Activated CD4-positive, alpha-beta memory T cell treated with anti-CD3 and anti-CD28 coated beads, Interleukin-2, amount 10 ng/mL, durations not matched to agents 7 days and 5 days (primary cell): ENCODE results near the gene CORO2B. TPM values are rescaled to one million over a fixed set of nuclear protein-coding genes. Genes with fewer than 3 reads are reported as not detected.
"Not testable (repeated sequence)": the region's sequence is repeated elsewhere in the genome, so short reads cannot be mapped to it uniquely, and the experiment has no call there.

Experiments
- CTCF ChIA-PET: fragments of 350-600 bp; sonication (Branson Sonifier 250); formaldehyde crosslinking; loops from one replicate; lab custom pipeline; 2021; ENCODE audit warnings: antibody characterized with exemption, inconsistent platforms; lab: Charles Lee
- POLR2A ChIA-PET: fragments of 350-600 bp; sonication (Branson Sonifier 250); formaldehyde crosslinking; loops from one replicate; lab custom pipeline; 2021; ENCODE audit warnings: antibody characterized with exemption; lab: Charles Lee
- DNase-seq: peaks from one replicate; pipeline ENCODE4 v3.0.0-alpha.2; 2020
- H3K27ac Mint-ChIP-seq: one replicate; pipeline ENCODE4 v1.8.0; 2021; ENCODE audit warnings: mild to moderate bottlenecking, mixed read lengths
- H3K27me3 Mint-ChIP-seq: one replicate; pipeline ENCODE4 v1.8.0; 2021; ENCODE audit warnings: mixed read lengths
- H3K36me3 Mint-ChIP-seq: one replicate; pipeline ENCODE4 v1.8.0; 2021; ENCODE audit warnings: low read depth, mixed read lengths
- H3K4me1 Mint-ChIP-seq: one replicate; pipeline ENCODE4 v1.8.0; 2021; ENCODE audit warnings: mixed read lengths
- H3K4me3 Mint-ChIP-seq: one replicate; pipeline ENCODE4 v1.8.0; 2021; ENCODE audit warnings: mild to moderate bottlenecking, mixed read lengths
- H3K9me3 Mint-ChIP-seq: one replicate; pipeline ENCODE4 v1.8.0; 2021; ENCODE audit warnings: mixed read lengths
- total RNA-seq, 2 experiments: library from RNA; stranded (reverse); gene quantifications; one replicate each; pipeline ENCODE4 v1.2.3, GENCODE V29; 2021

The CORO2B gene
- total RNA-seq, 2 experiments from 2014 or later, result not detected

DNA sequence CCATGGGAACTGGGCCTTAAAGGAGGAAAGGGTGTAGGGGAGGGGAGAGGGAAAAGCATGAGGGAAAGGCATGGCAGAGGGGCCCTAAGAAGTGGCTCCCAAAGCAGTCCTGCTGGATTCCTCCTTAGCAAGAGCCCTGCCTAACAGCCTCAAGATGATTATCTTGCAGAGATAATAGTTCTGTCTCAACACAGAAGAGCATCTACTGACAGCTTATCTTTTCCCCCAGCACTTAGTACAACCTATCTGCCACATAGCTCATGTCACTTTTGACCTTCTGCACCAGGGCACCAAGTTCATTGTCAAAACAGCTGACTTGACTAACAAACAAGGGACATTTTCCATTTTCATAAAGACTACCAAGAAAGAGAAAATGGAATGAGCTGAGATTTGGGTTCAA, 155.6 kb downstream of the CORO2B start:
- no peak for DNase-seq
- Mint-ChIP-seq H3K4me1 (peaks cover 3% of the 10 kb centered on the region), H3K27me3 (peaks cover 5% of the 10 kb centered on the region), H3K36me3 (no peaks in the 10 kb centered on the region), H3K4me3 (no peak overlapping the region), H3K9me3 (no peaks in the 10 kb centered on the region), H3K27ac (no peak overlapping the region)
- POLR2A ChIA-PET, result interaction anchor here (0.7 kb wide), 1 partner anchor 20 kb away, joined by 3 read pairs; no protein-coding TSS in a partner anchor
- CTCF ChIA-PET, result interaction anchor here (2.0 kb wide), 1 partner anchor 141 kb away, joined by 9 read pairs; no protein-coding TSS in a partner anchor

- Mint-ChIP-seq H3K4me1 (peaks cover 3% of the 10 kb centered on the region), H3K9me3 (no peaks in the 10 kb centered on the region), H3K36me3 (no peaks in the 10 kb centered on the region), H3K27me3 (peaks cover 5% of the 10 kb centered on the region), H3K4me3 (no peak overlapping the region), H3K27ac (no peak overlapping the region)
- CTCF ChIA-PET, result interaction anchor here (2.0 kb wide), 1 partner anchor 140 kb away, joined by 9 read pairs; no protein-coding TSS in a partner anchor
- POLR2A ChIA-PET, result interaction anchor here (0.7 kb wide), 1 partner anchor 20 kb away, joined by 3 read pairs; no protein-coding TSS in a partner anchor
- DNase-seq, result no peak
Measured at GRCh38 chr15:68734881-68735280, 156.1 kb downstream of the CORO2B start.

DNA sequence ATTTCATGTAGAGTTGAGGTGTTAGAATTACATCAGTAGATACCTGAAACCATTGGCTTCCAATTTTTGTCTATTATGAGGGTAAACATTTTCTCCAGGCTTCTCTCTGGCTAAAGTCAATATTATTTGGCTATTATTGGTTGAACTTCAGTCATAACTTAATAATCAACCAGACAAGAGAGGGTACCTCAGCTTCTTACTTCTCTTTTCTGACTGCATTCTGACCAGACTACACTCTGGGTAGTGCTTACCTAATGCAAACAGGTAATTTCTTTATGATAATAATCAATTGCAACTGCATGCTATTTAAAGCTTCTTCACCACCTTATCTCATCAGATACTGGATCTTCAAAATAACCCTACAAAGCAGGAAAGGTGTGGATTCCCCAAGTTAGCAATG, 156.8 kb downstream of the CORO2B start:
- CTCF ChIA-PET, result interaction anchor here (1.1 to 2.0 kb wide), 3 partner anchors 97 to 186 kb away, joined by 3 to 9 read pairs (median 5); no protein-coding TSS in a partner anchor
- Mint-ChIP-seq H3K27me3 (peaks cover 5% of the 10 kb centered on the region), H3K4me1 (peaks cover 3% of the 10 kb centered on the region), H3K36me3 (no peaks in the 10 kb centered on the region), H3K27ac (no peak overlapping the region), H3K9me3 (no peaks in the 10 kb centered on the region), H3K4me3 (no peak overlapping the region)
- POLR2A ChIA-PET, result no interaction called here
- DNase-seq, result no peak

GRCh38 chr15:68739390-68740080, 160.7 kb downstream of the CORO2B start:
- no peak for DNase-seq
- ChIA-PET POLR2A (no interaction called here), CTCF (no interaction called here)
- no peaks in the 10 kb centered on the region for H3K36me3 Mint-ChIP-seq
- H3K27ac Mint-ChIP-seq, result no peak overlapping the region
- H3K9me3 Mint-ChIP-seq, result no peaks in the 10 kb centered on the region
- no peaks in the 10 kb centered on the region for H3K4me1 Mint-ChIP-seq
- H3K27me3 Mint-ChIP-seq, result no peaks in the 10 kb centered on the region
- no peak overlapping the region for H3K4me3 Mint-ChIP-seq

DNA sequence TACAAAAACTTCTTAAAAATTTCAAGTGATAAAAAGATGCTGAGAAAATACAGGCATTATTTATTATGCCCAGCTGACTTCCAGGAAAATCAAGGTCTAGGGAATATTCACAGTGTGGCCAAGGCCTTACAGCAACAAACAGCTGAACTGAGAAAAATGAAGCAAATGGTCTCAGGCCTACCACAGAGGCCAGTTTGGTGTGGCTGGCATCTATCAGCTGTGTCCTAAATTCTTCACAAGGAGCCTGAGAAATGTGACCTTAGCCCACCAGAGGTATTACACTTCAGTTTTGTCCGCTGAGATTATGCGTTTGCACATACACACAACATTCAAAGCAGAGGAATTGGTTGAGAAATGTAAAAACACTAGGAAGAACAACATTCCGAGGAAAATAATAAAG, 164.5 kb downstream of the CORO2B start:
- CTCF ChIA-PET, result interaction anchor here (0.7 kb wide), 1 partner anchor 133 kb away, joined by 3 read pairs; no protein-coding TSS in a partner anchor
- peaks cover 2% of the 10 kb centered on the region for H3K27me3 Mint-ChIP-seq

GRCh38 chr15:68749365-68749764, 170.6 kb downstream of the CORO2B start:
- H3K36me3 Mint-ChIP-seq, result no peaks in the 10 kb centered on the region
- CTCF ChIA-PET, result no interaction called here
- H3K27me3 Mint-ChIP-seq, result peaks cover 7% of the 10 kb centered on the region
- POLR2A ChIA-PET, result no interaction called here
- H3K4me3 Mint-ChIP-seq, result no peak overlapping the region
- peaks cover 2% of the 10 kb centered on the region for H3K4me1 Mint-ChIP-seq
- no peaks in the 10 kb centered on the region for H3K9me3 Mint-ChIP-seq
- DNase-seq, result no peak
- no peak overlapping the region for H3K27ac Mint-ChIP-seq

More for the DNA sequence above, 164.5 kb downstream of the CORO2B start:
- POLR2A ChIA-PET, result no interaction called here
- Mint-ChIP-seq H3K27ac (no peak overlapping the region), H3K36me3 (no peaks in the 10 kb centered on the region), H3K4me3 (no peak overlapping the region), H3K4me1 (no peaks in the 10 kb centered on the region), H3K9me3 (no peaks in the 10 kb centered on the region)
- DNase-seq, result no peak

GRCh38 chr15:68749793-68750192, 171.0 kb downstream of the CORO2B start:
- POLR2A ChIA-PET, result no interaction called here
- Mint-ChIP-seq H3K27me3 (peaks cover 7% of the 10 kb centered on the region), H3K9me3 (no peaks in the 10 kb centered on the region), H3K27ac (no peak overlapping the region), H3K36me3 (no peaks in the 10 kb centered on the region), H3K4me3 (no peak overlapping the region), H3K4me1 (peaks cover 4% of the 10 kb centered on the region)
- CTCF ChIA-PET, result interaction anchor here (0.6 kb wide), 1 partner anchor 715 kb away, joined by 3 read pairs; no protein-coding TSS in a partner anchor
- DNase-seq, result no peak

GRCh38 chr15:68751622-68752021, 172.8 kb downstream of the CORO2B start:
- Mint-ChIP-seq H3K9me3 (no peaks in the 10 kb centered on the region), H3K36me3 (no peaks in the 10 kb centered on the region), H3K27me3 (peaks cover 7% of the 10 kb centered on the region), H3K4me3 (no peak overlapping the region), H3K4me1 (peaks cover 8% of the 10 kb centered on the region), H3K27ac (no peak overlapping the region)
- CTCF ChIA-PET, result interaction anchor here (1.0 kb wide), 1 partner anchor 123 kb away, joined by 3 read pairs; no protein-coding TSS in a partner anchor
- POLR2A ChIA-PET, result no interaction called here
- no peak for DNase-seq

DNA sequence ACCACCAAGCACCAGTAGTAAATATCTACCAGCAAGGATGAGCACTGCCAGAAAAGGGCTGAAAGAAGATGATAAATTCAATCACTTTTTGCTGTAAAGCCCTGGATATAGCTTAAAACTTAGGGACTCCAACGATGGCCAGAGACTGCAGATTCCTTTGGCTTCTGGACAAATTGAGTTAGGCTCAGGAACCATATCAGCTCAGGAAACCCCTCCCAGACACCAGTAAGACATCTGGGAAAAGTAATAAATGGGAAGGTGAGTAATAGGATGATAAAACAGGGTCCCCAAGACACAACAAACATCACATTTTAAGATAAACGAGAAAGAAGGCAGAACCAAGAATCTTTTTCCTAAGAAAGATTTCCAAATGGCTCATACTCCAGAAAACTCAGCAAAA, 176.9 kb downstream of the CORO2B start:
- no peak overlapping the region for H3K27ac Mint-ChIP-seq
- no peak for DNase-seq
- POLR2A ChIA-PET, result no interaction called here
- H3K4me3 Mint-ChIP-seq, result no peak overlapping the region
- peaks cover 8% of the 10 kb centered on the region for H3K4me1 Mint-ChIP-seq
- CTCF ChIA-PET, result interaction anchor here (1.8 kb wide), 1 partner anchor 121 kb away, joined by 6 read pairs; no protein-coding TSS in a partner anchor
- H3K9me3 Mint-ChIP-seq, result no peaks in the 10 kb centered on the region
- no peaks in the 10 kb centered on the region for H3K36me3 Mint-ChIP-seq
- H3K27me3 Mint-ChIP-seq, result peaks cover 7% of the 10 kb centered on the region

GRCh38 chr15:68759982-68760579, 181.3 kb downstream of the CORO2B start:
- H3K4me1 Mint-ChIP-seq, DNase-seq, POLR2A ChIA-PET, H3K4me3 Mint-ChIP-seq, H3K27ac Mint-ChIP-seq, H3K36me3 Mint-ChIP-seq, H3K9me3 Mint-ChIP-seq, CTCF ChIA-PET: not testable (repeated sequence)
- peaks cover 28% of the 10 kb centered on the region for H3K27me3 Mint-ChIP-seq

DNA sequence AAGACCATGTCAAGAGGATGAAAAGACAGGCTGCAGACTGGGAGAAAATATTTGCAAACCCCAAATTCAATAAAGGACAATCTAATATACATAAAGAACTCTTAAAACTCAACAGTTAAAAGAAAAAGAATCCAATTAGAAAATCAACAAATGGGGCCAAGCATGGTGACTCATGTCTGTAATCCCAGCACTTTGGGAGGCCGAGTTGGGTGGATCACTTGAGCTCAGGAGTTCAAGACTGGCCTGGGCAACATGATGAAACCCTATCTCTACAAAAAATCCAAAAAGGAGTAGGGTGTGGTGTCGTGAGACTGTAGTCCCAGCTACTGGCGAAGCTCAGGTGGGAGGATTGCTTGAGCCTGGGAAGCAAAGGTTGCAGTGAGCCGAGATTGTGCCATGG, 184.3 kb downstream of the CORO2B start:
- no peaks in the 10 kb centered on the region for H3K4me1 Mint-ChIP-seq
- DNase-seq, result no peak
- H3K9me3 Mint-ChIP-seq, result no peaks in the 10 kb centered on the region
- no peak overlapping the region for H3K4me3 Mint-ChIP-seq
- H3K27ac Mint-ChIP-seq, result no peak overlapping the region
- ChIA-PET CTCF (no interaction called here), POLR2A (interaction anchor here (1.3 kb wide), 1 partner anchor 16 kb away, joined by 3 read pairs; no protein-coding TSS in a partner anchor)
- H3K36me3 Mint-ChIP-seq, result no peaks in the 10 kb centered on the region
- H3K27me3 Mint-ChIP-seq, result peaks cover 30% of the 10 kb centered on the region

GRCh38 chr15:68764090-68764489, 185.3 kb downstream of the CORO2B start:
- no peaks in the 10 kb centered on the region for H3K9me3 Mint-ChIP-seq
- peaks cover 32% of the 10 kb centered on the region for H3K27me3 Mint-ChIP-seq
- no peaks in the 10 kb centered on the region for H3K36me3 Mint-ChIP-seq
- no peak overlapping the region for H3K27ac Mint-ChIP-seq
- ChIA-PET CTCF (no interaction called here), POLR2A (interaction anchor here (0.6 kb wide), 1 partner anchor 9 kb away, joined by 3 read pairs; no protein-coding TSS in a partner anchor)
- DNase-seq, result no peak
- H3K4me1 Mint-ChIP-seq, result no peaks in the 10 kb centered on the region
- H3K4me3 Mint-ChIP-seq, result no peak overlapping the region
